ENCODE measurements around the gene TMPRSS3. TPM values are rescaled to one million over a fixed set of nuclear protein-coding genes. Genes with fewer than 3 reads are reported as not detected.

Gene TMPRSS3
- total RNA-seq, 1 experiment from 2014 or later: 10.3 TPM

GRCh38 chr21:42332557-42333317 is 63.1 kb downstream of the TMPRSS3 start:
- no peak for DNase-seq
- Mint-ChIP-seq H3K27ac (ENCODE audit: unreplicated experiment) (no peak overlapping the region), H3K36me3 (ENCODE audit: insufficient read depth, unreplicated experiment) (no peaks in the 10 kb centered on the region), H3K4me3 (ENCODE audit: low read depth, unreplicated experiment) (no peak overlapping the region), H3K4me1 (ENCODE audit: low read depth, unreplicated experiment) (peaks cover 4% of the 10 kb centered on the region), H3K27me3 (ENCODE audit: unreplicated experiment) (peaks cover 48% of the 10 kb centered on the region), H3K9me3 (ENCODE audit: low read depth, unreplicated experiment) (peaks cover 4% of the 10 kb centered on the region)
- BruUV-seq (replicated peaks): no TSS peak
- CTCF ChIA-PET: no interaction called here
- intact Hi-C loops (cut with micrococcal nuclease; ENCODE audit: unreplicated experiment): no loop called here
- TF ChIP-seq, protein P1, sequence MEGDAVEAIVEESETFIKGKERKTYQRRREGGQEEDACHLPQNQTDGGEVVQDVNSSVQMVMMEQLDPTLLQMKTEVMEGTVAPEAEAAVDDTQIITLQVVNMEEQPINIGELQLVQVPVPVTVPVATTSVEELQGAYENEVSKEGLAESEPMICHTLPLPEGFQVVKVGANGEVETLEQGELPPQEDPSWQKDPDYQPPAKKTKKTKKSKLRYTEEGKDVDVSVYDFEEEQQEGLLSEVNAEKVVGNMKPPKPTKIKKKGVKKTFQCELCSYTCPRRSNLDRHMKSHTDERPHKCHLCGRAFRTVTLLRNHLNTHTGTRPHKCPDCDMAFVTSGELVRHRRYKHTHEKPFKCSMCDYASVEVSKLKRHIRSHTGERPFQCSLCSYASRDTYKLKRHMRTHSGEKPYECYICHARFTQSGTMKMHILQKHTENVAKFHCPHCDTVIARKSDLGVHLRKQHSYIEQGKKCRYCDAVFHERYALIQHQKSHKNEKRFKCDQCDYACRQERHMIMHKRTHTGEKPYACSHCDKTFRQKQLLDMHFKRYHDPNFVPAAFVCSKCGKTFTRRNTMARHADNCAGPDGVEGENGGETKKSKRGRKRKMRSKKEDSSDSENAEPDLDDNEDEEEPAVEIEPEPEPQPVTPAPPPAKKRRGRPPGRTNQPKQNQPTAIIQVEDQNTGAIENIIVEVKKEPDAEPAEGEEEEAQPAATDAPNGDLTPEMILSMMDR (IDR thresholded peaks at IDR 0.05; ENCODE audit: unreplicated experiment): no peak

DNA sequence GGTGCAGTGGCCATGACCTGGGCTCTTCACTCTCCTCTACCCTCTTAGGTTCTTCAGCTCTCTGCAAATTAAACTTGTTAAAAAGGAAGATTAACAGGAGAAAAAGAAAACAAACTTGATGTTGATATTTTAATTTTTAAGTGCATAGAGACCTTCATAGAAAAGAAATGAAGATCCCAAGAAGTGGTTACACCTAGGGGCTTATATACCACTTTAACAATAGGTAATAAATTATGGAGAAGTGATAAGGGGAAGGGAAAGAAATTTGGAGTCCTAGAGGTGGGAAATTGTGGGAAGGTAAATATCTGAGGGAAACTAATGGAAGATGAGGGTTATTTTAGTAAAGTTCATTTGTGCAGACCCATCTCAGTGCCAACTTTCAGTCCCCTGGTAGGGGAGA is 64.2 kb downstream of the TMPRSS3 start:
- Mint-ChIP-seq H3K36me3 (ENCODE audit: insufficient read depth, unreplicated experiment) (no peaks in the 10 kb centered on the region), H3K27ac (ENCODE audit: unreplicated experiment) (no peak overlapping the region), H3K9me3 (ENCODE audit: low read depth, unreplicated experiment) (peaks cover 4% of the 10 kb centered on the region), H3K4me1 (ENCODE audit: low read depth, unreplicated experiment) (no peaks in the 10 kb centered on the region), H3K4me3 (ENCODE audit: low read depth, unreplicated experiment) (no peak overlapping the region), H3K27me3 (ENCODE audit: unreplicated experiment) (peaks cover 48% of the 10 kb centered on the region)
- intact Hi-C loops (cut with micrococcal nuclease; ENCODE audit: unreplicated experiment): no loop called here
- no peak for DNase-seq
- TF ChIP-seq, protein P1 (IDR thresholded peaks at IDR 0.05; ENCODE audit: unreplicated experiment): no peak
- CTCF ChIA-PET: no interaction called here
- BruUV-seq (replicated peaks): no TSS peak

- Mint-ChIP-seq H3K36me3 (ENCODE audit: insufficient read depth, unreplicated experiment) (no peaks in the 10 kb centered on the region), H3K4me3 (ENCODE audit: low read depth, unreplicated experiment) (no peak overlapping the region), H3K4me1 (ENCODE audit: low read depth, unreplicated experiment) (no peaks in the 10 kb centered on the region), H3K27ac (ENCODE audit: unreplicated experiment) (no peak overlapping the region), H3K27me3 (ENCODE audit: unreplicated experiment) (peaks cover 52% of the 10 kb centered on the region), H3K9me3 (ENCODE audit: low read depth, unreplicated experiment) (peaks cover 4% of the 10 kb centered on the region)
- no peak for DNase-seq
- TF ChIP-seq, protein P1 (IDR thresholded peaks at IDR 0.05; ENCODE audit: unreplicated experiment): no peak
- intact Hi-C loops (cut with micrococcal nuclease; ENCODE audit: unreplicated experiment): no loop called here
- BruUV-seq (replicated peaks): no TSS peak
- CTCF ChIA-PET: interaction anchor here (1.0 to 1.2 kb wide), 2 partner anchors 9 to 32 kb away, joined by 3 read pairs; no protein-coding TSS in a partner anchor
Measured at GRCh38 chr21:42330380-42331371, 65.2 kb downstream of the TMPRSS3 start.

GRCh38 chr21:42324896-42325295 is 71.0 kb downstream of the TMPRSS3 start:
- peaks cover 65% of the 10 kb centered on the region for H3K27me3 Mint-ChIP-seq (ENCODE audit: unreplicated experiment)
- no peaks in the 10 kb centered on the region for H3K4me1 Mint-ChIP-seq (ENCODE audit: low read depth, unreplicated experiment)
- no TSS peak for BruUV-seq (replicated peaks)
- H3K4me3 Mint-ChIP-seq (ENCODE audit: low read depth, unreplicated experiment): no peak overlapping the region
- peaks cover 2% of the 10 kb centered on the region for H3K9me3 Mint-ChIP-seq (ENCODE audit: low read depth, unreplicated experiment)
- no peak for DNase-seq
- intact Hi-C loops (cut with micrococcal nuclease; ENCODE audit: unreplicated experiment): no loop called here
- H3K27ac Mint-ChIP-seq (ENCODE audit: unreplicated experiment): no peak overlapping the region
- CTCF ChIA-PET: no interaction called here
- no peaks in the 10 kb centered on the region for H3K36me3 Mint-ChIP-seq (ENCODE audit: insufficient read depth, unreplicated experiment)
- TF ChIP-seq, protein P1 (IDR thresholded peaks at IDR 0.05; ENCODE audit: unreplicated experiment): no peak

Other genes with a start within 250 kb of the TMPRSS3 start
- 0.19 and 0.29 TPM in 2 replicates for gene ABCG1, start 176.9 kb downstream of the TMPRSS3 start, total RNA-seq (2022)
- gene TFF3, start 80.6 kb downstream of the TMPRSS3 start, total RNA-seq (2022): not detected in 2 replicates
- gene TFF2, start 45.1 kb downstream of the TMPRSS3 start, total RNA-seq (2022): 0.59 TPM in 1 of 2 replicates, not detected in the other
- gene TFF1, start 29.5 kb downstream of the TMPRSS3 start, total RNA-seq (2022): 0.76 TPM in 1 of 2 replicates, not detected in the other
- gene UBASH3A, start 7.8 kb upstream of the TMPRSS3 start, total RNA-seq (2022): not detected in 2 replicates
- gene RSPH1, start 100.2 kb upstream of the TMPRSS3 start, total RNA-seq (2022): 2.2 and 3.3 TPM in 2 replicates
- 24.9 and 30.9 TPM in 2 replicates for gene SLC37A1, start 117.8 kb upstream of the TMPRSS3 start, total RNA-seq (2022)

Measured in Calu3 (cell line).